ENCODE measurements around the gene FAM120A.

- no peak for TF ChIP-seq CTCF (IDR thresholded peaks at IDR 0.05)
- no peak for TF ChIP-seq EP300 (IDR thresholded peaks at IDR 0.05)
- no peak for TF ChIP-seq POLR2A (IDR thresholded peaks at IDR 0.05; ENCODE audit: low read depth)
These were observed 122.0 kb downstream of the FAM120A start for GRCh38 chr9:93573516-93573828.

All from esophagus muscularis mucosa (tissue), 4 donors.